ENCODE data around the gene LTC4S. TPM values are rescaled to one million over a fixed set of nuclear protein-coding genes. Genes with fewer than 3 reads are reported as not detected.

LTC4S gene
- total RNA-seq, 2 experiments from 2014 or later: 0.44 to 4.5 TPM

- no peaks in the 10 kb centered on the region for H4K20me1 ChIP-seq (ENCODE audit: insufficient read depth, low read length)
- BruUV-seq (replicated peaks): no TSS peak
Observed at GRCh38 chr5:179778591-179778990, 15.2 kb upstream of the LTC4S start.

GRCh38 chr5:179779826-179780225 lies 14.0 kb upstream of the LTC4S start:
- DNase-seq (ENCODE audit: low spot score): no peak
- no peak overlapping the region for H3K4me2 ChIP-seq (ENCODE audit: low read length)
- H3K27ac ChIP-seq (ENCODE audit: low read depth, low read length, poor library complexity, severe bottlenecking): no peak overlapping the region
- BruUV-seq (replicated peaks): no TSS peak
- H3K36me3 ChIP-seq (ENCODE audit: insufficient read depth, low read length): peaks cover 40% of the 10 kb centered on the region
- intact Hi-C loops (cut with micrococcal nuclease; ENCODE audit: unreplicated experiment): no loop called here
- ChIA-PET CTCF (ENCODE audit: unreplicated experiment) (no interaction called here), POLR2A (no interaction called here)
- H3K4me1 ChIP-seq (ENCODE audit: insufficient read depth, low read length, poor library complexity, severe bottlenecking): no peaks in the 10 kb centered on the region
- H3K79me2 ChIP-seq (ENCODE audit: insufficient read depth, low read depth, low read length): no peaks in the 10 kb centered on the region
- H3K9me2 ChIP-seq (ENCODE audit: insufficient read depth, low read length): no peaks in the 10 kb centered on the region
- no peaks in the 10 kb centered on the region for H4K20me1 ChIP-seq (ENCODE audit: insufficient read depth, low read length)
- no peak overlapping the region for H2AFZ ChIP-seq (ENCODE audit: low read length)
- TF ChIP-seq CTCF (conservative IDR thresholded peaks at IDR 0.05; ENCODE audit: low read length) (no peak), EZH2phosphoT487 (IDR thresholded peaks at IDR 0.05; ENCODE audit: borderline replicate concordance, low read depth, low read length) (no peak)
- H3K9me3 ChIP-seq (ENCODE audit: low read length): no peaks in the 10 kb centered on the region
- no peak overlapping the region for H3K4me3 ChIP-seq (ENCODE audit: low read depth, low read length, poor library complexity, severe bottlenecking)

More at GRCh38 chr5:179778591-179778990, 15.2 kb upstream of the LTC4S start:
- ChIA-PET POLR2A (no interaction called here), CTCF (ENCODE audit: unreplicated experiment) (no interaction called here)
- Histone ChIP-seq H3K9me3 (ENCODE audit: low read length) (no peaks in the 10 kb centered on the region), H3K4me2 (ENCODE audit: low read length) (no peak overlapping the region), H3K27ac (ENCODE audit: low read depth, low read length, poor library complexity, severe bottlenecking) (no peak overlapping the region), H3K9me2 (ENCODE audit: insufficient read depth, low read length) (no peaks in the 10 kb centered on the region), H3K4me3 (ENCODE audit: low read depth, low read length, poor library complexity, severe bottlenecking) (no peak overlapping the region), H3K36me3 (ENCODE audit: insufficient read depth, low read length) (peaks cover 53% of the 10 kb centered on the region), H3K4me1 (ENCODE audit: insufficient read depth, low read length, poor library complexity, severe bottlenecking) (no peaks in the 10 kb centered on the region), H2AFZ (ENCODE audit: low read length) (no peak overlapping the region), H3K79me2 (ENCODE audit: insufficient read depth, low read depth, low read length) (no peaks in the 10 kb centered on the region)
- no peak for DNase-seq (ENCODE audit: low spot score)
- TF ChIP-seq CTCF (conservative IDR thresholded peaks at IDR 0.05; ENCODE audit: low read length) (no peak), EZH2phosphoT487 (IDR thresholded peaks at IDR 0.05; ENCODE audit: borderline replicate concordance, low read depth, low read length) (no peak)
- intact Hi-C loops (cut with micrococcal nuclease; ENCODE audit: unreplicated experiment): no loop called here

GRCh38 chr5:179780362-179780761 lies 13.4 kb upstream of the LTC4S start:
- no peaks in the 10 kb centered on the region for H3K79me2 ChIP-seq (ENCODE audit: insufficient read depth, low read depth, low read length)
- BruUV-seq (replicated peaks): no TSS peak

More at GRCh38 chr5:179780362-179780761, 13.4 kb upstream of the LTC4S start:
- peaks cover 35% of the 10 kb centered on the region for H3K36me3 ChIP-seq (ENCODE audit: insufficient read depth, low read length)
- H3K9me3 ChIP-seq (ENCODE audit: low read length): no peaks in the 10 kb centered on the region
- H2AFZ ChIP-seq (ENCODE audit: low read length): no peak overlapping the region
- H3K27ac ChIP-seq (ENCODE audit: low read depth, low read length, poor library complexity, severe bottlenecking): no peak overlapping the region
- ChIA-PET CTCF (ENCODE audit: unreplicated experiment) (no interaction called here), POLR2A (no interaction called here)
- DNase-seq (ENCODE audit: low spot score): no peak
- H3K4me2 ChIP-seq (ENCODE audit: low read length): no peak overlapping the region
- H3K9me2 ChIP-seq (ENCODE audit: insufficient read depth, low read length): no peaks in the 10 kb centered on the region
- H3K4me1 ChIP-seq (ENCODE audit: insufficient read depth, low read length, poor library complexity, severe bottlenecking): no peaks in the 10 kb centered on the region
- no peak for TF ChIP-seq CTCF (conservative IDR thresholded peaks at IDR 0.05; ENCODE audit: low read length)
- TF ChIP-seq EZH2phosphoT487 (IDR thresholded peaks at IDR 0.05; ENCODE audit: borderline replicate concordance, low read depth, low read length): no peak
- no peak overlapping the region for H3K4me3 ChIP-seq (ENCODE audit: low read depth, low read length, poor library complexity, severe bottlenecking)
- intact Hi-C loops (cut with micrococcal nuclease; ENCODE audit: unreplicated experiment): no loop called here
- H4K20me1 ChIP-seq (ENCODE audit: insufficient read depth, low read length): no peaks in the 10 kb centered on the region
